K562 (cell line): ENCODE results near the gene KLK3. TPM values are rescaled to one million over a fixed set of nuclear protein-coding genes. Genes with fewer than 3 reads are reported as not detected.

Source experiments
- C11orf30 ChIP-seq: fragments of 450-650 bp; IDR thresholded peaks from 2 replicates; pipeline ENCODE4 v1.6.1; 2016; ENCODE audit warnings: low read depth, mild to moderate bottlenecking
- PML ChIP-seq: IDR thresholded peaks from 2 replicates; pipeline ENCODE4 v1.6.1; 2012; ENCODE audit warnings: low read length, inconsistent platforms
- polyA plus RNA-seq, 8 experiments: library from polyadenylated mRNA; depleted of rRNA in 4 of 8; stranded (reverse) in 5 of 8; unstranded in 3 of 8; fragments of >200 nt; fragmentation: Nextera tagmentation in 2 of 8; fragmentation: Illumina TruSeq in 1 of 8; extraction: Ambion mirVana in 2 of 8; extraction: Trizol in 1 of 8; gene quantifications; 2 replicates each; pipeline versions ENCODE4 v1.2.1 to v1.2.3, GENCODE V29; 2011 to 2014; ENCODE audit warnings: inconsistent platforms in 1 of 8, missing spikeins in 1 of 8
- total RNA-seq, 7 experiments: library from RNA; depleted of rRNA in 6 of 7; stranded (reverse); fragments of >200 nt in 6 of 7; fragmentation: Illumina TruSeq in 2 of 7; extraction: Trizol in 2 of 7; gene quantifications; 2 replicates each; pipeline versions ENCODE4 v1.2.1 to v1.2.3, GENCODE V29; 2011 to 2021; ENCODE audit warnings: low replicate concordance in 1 of 7

Gene KLK3
- total and polyA plus RNA-seq, 9 of the 15 experiments (the other 6 are each of a cell fraction or from before 2014, with no cell fraction given): not detected

DNA sequence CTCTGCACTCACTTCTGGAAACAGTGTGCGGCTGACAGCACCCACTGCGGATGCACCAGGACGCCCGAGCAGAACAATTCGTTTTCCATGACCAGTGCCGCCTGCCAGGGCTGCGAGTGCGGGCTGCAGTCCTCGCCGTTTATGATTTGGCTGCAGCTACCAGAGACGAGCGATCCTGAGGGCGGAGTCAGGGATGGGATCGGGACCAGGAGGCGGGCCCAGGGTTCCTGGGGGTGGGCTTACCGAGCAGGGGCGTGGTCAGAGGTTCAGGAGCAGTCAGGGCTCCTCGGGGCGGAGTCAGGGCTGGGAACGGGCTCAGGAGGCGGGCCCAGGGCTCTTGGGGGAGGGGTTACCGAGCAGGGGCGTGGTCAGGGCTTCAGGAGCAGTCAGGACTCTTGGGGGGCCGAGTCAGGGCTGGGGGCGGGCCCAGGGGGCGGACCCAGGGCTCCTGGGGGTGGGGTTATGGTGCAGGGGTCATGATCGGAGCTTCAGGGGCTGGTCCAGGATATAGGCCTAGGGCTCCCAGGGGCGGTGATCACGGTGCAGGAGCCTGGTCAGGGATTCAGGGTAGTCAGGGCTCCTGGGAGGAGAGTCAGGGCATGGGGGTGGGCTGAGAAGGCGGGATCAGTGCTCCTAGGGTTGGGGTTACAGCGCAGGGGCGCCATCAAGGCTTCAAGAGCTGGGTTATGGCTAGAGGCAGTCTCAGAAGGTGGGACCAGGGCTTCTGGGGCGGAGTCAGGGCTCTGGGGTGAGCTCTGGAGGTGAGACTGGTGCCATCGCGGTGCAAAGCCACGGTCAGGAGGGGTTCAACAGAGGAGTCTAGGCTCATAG is 54.7 kb downstream of the KLK3 start (continued):
- no peak for TF ChIP-seq PML
- no peak for TF ChIP-seq C11orf30

Other genes with a start within 250 kb of the KLK3 start
Only the 7 nearest of the 19 such genes appear.
- not detected in 2 replicates for gene GPR32, start 84.5 kb upstream of the KLK3 start, total RNA-seq (2014; rRNA removed)
- gene GPR32, start 84.5 kb upstream of the KLK3 start, total RNA-seq (2014; rRNA removed; fragmentation: Illumina TruSeq; extraction: Trizol): not detected in 2 replicates
- not detected in 2 replicates for gene GPR32, start 84.5 kb upstream of the KLK3 start, total RNA-seq (2015; rRNA removed; fragmentation: Illumina TruSeq; extraction: Trizol)
- 0.18 TPM in 1 of 2 replicates, not detected in the other for gene GPR32, start 84.5 kb upstream of the KLK3 start, total RNA-seq (2021)
- gene GPR32, start 84.5 kb upstream of the KLK3 start, polyA plus RNA-seq (2011; rRNA removed): not detected in 2 replicates
- gene GPR32, start 84.5 kb upstream of the KLK3 start, polyA plus RNA-seq (2014; fragmentation: Illumina TruSeq; extraction: Trizol): not detected in 2 replicates
- gene GPR32, start 84.5 kb upstream of the KLK3 start, polyA plus RNA-seq (2014; fragmentation: Nextera tagmentation; extraction: Ambion mirVana): not detected
- gene GPR32, start 84.5 kb upstream of the KLK3 start, polyA plus RNA-seq (2014; rRNA removed): not detected in 2 replicates
- not detected in 2 replicates for gene ACP4, start 64.5 kb upstream of the KLK3 start, total RNA-seq (2014; rRNA removed)
- not detected in 2 replicates for gene ACP4, start 64.5 kb upstream of the KLK3 start, total RNA-seq (2014; rRNA removed; fragmentation: Illumina TruSeq; extraction: Trizol)
- not detected in 2 replicates for gene ACP4, start 64.5 kb upstream of the KLK3 start, total RNA-seq (2015; rRNA removed; fragmentation: Illumina TruSeq; extraction: Trizol)
- gene ACP4, start 64.5 kb upstream of the KLK3 start, total RNA-seq (2021): not detected in 2 replicates
- not detected in 2 replicates for gene ACP4, start 64.5 kb upstream of the KLK3 start, polyA plus RNA-seq (2011; rRNA removed)
- not detected in 2 replicates for gene ACP4, start 64.5 kb upstream of the KLK3 start, polyA plus RNA-seq (2014; fragmentation: Illumina TruSeq; extraction: Trizol)
- not detected for gene ACP4, start 64.5 kb upstream of the KLK3 start, polyA plus RNA-seq (2014; fragmentation: Nextera tagmentation; extraction: Ambion mirVana)
- not detected in 2 replicates for gene ACP4, start 64.5 kb upstream of the KLK3 start, polyA plus RNA-seq (2014; rRNA removed)
- 1.2 and 3.1 TPM in 2 replicates for gene KLK1, start 31.1 kb upstream of the KLK3 start, total RNA-seq (2014; rRNA removed)
- gene KLK1, start 31.1 kb upstream of the KLK3 start, total RNA-seq (2014; rRNA removed; fragmentation: Illumina TruSeq; extraction: Trizol): 1.5 TPM in 2 replicates
- 0.87 and 1.3 TPM in 2 replicates for gene KLK1, start 31.1 kb upstream of the KLK3 start, total RNA-seq (2015; rRNA removed; fragmentation: Illumina TruSeq; extraction: Trizol)
- 9.3 and 11.7 TPM in 2 replicates for gene KLK1, start 31.1 kb upstream of the KLK3 start, total RNA-seq (2021)
- gene KLK1, start 31.1 kb upstream of the KLK3 start, polyA plus RNA-seq (2011; rRNA removed): 9.6 and 13.5 TPM in 2 replicates
- 14.3 and 15.4 TPM in 2 replicates for gene KLK1, start 31.1 kb upstream of the KLK3 start, polyA plus RNA-seq (2014; fragmentation: Illumina TruSeq; extraction: Trizol)
- gene KLK1, start 31.1 kb upstream of the KLK3 start, polyA plus RNA-seq (2014; fragmentation: Nextera tagmentation; extraction: Ambion mirVana): 10 to 100 TPM in 1 of 2 experiments, 1 to 10 TPM in 1; 9.1 to 10.3 TPM
- 5.3 and 9.8 TPM in 2 replicates for gene KLK1, start 31.1 kb upstream of the KLK3 start, polyA plus RNA-seq (2014; rRNA removed)
- gene KLK15, start 21.3 kb upstream of the KLK3 start, total RNA-seq (2014; rRNA removed): not detected in 2 replicates
- gene KLK15, start 21.3 kb upstream of the KLK3 start, total RNA-seq (2014; rRNA removed; fragmentation: Illumina TruSeq; extraction: Trizol): not detected in 2 replicates
- gene KLK15, start 21.3 kb upstream of the KLK3 start, total RNA-seq (2015; rRNA removed; fragmentation: Illumina TruSeq; extraction: Trizol): not detected in 2 replicates
- not detected in 2 replicates for gene KLK15, start 21.3 kb upstream of the KLK3 start, total RNA-seq (2021)
- gene KLK15, start 21.3 kb upstream of the KLK3 start, polyA plus RNA-seq (2011; rRNA removed): not detected in 2 replicates
- gene KLK15, start 21.3 kb upstream of the KLK3 start, polyA plus RNA-seq (2014; fragmentation: Illumina TruSeq; extraction: Trizol): not detected in 2 replicates
- not detected for gene KLK15, start 21.3 kb upstream of the KLK3 start, polyA plus RNA-seq (2014; fragmentation: Nextera tagmentation; extraction: Ambion mirVana)
- gene KLK15, start 21.3 kb upstream of the KLK3 start, polyA plus RNA-seq (2014; rRNA removed): not detected in 2 replicates
- gene KLK2, start 18.5 kb downstream of the KLK3 start, total RNA-seq (2014; rRNA removed): not detected in 2 replicates
- 0.47 TPM in 1 of 2 replicates, not detected in the other for gene KLK2, start 18.5 kb downstream of the KLK3 start, total RNA-seq (2014; rRNA removed; fragmentation: Illumina TruSeq; extraction: Trizol)
- gene KLK2, start 18.5 kb downstream of the KLK3 start, total RNA-seq (2015; rRNA removed; fragmentation: Illumina TruSeq; extraction: Trizol): 0.18 and 0.38 TPM in 2 replicates
- 0.24 and 0.74 TPM in 2 replicates for gene KLK2, start 18.5 kb downstream of the KLK3 start, total RNA-seq (2021)
- 0.31 and 0.39 TPM in 2 replicates for gene KLK2, start 18.5 kb downstream of the KLK3 start, polyA plus RNA-seq (2011; rRNA removed)
- 0.25 and 0.69 TPM in 2 replicates for gene KLK2, start 18.5 kb downstream of the KLK3 start, polyA plus RNA-seq (2014; fragmentation: Illumina TruSeq; extraction: Trizol)
- gene KLK2, start 18.5 kb downstream of the KLK3 start, polyA plus RNA-seq (2014; fragmentation: Nextera tagmentation; extraction: Ambion mirVana): under 1 TPM; 0.11 to 0.22 TPM
- gene KLK2, start 18.5 kb downstream of the KLK3 start, polyA plus RNA-seq (2014; rRNA removed): 0.11 and 0.46 TPM in 2 replicates
- not detected in 2 replicates for gene KLK4, start 56.5 kb downstream of the KLK3 start, total RNA-seq (2014; rRNA removed)
- gene KLK4, start 56.5 kb downstream of the KLK3 start, total RNA-seq (2014; rRNA removed; fragmentation: Illumina TruSeq; extraction: Trizol): not detected in 2 replicates
- not detected in 2 replicates for gene KLK4, start 56.5 kb downstream of the KLK3 start, total RNA-seq (2015; rRNA removed; fragmentation: Illumina TruSeq; extraction: Trizol)
- not detected in 2 replicates for gene KLK4, start 56.5 kb downstream of the KLK3 start, total RNA-seq (2021)
- gene KLK4, start 56.5 kb downstream of the KLK3 start, polyA plus RNA-seq (2011; rRNA removed): not detected in 2 replicates
- not detected in 2 replicates for gene KLK4, start 56.5 kb downstream of the KLK3 start, polyA plus RNA-seq (2014; fragmentation: Illumina TruSeq; extraction: Trizol)
- gene KLK4, start 56.5 kb downstream of the KLK3 start, polyA plus RNA-seq (2014; fragmentation: Nextera tagmentation; extraction: Ambion mirVana): not detected
- not detected in 2 replicates for gene KLK4, start 56.5 kb downstream of the KLK3 start, polyA plus RNA-seq (2014; rRNA removed)
- gene KLK5, start 98.1 kb downstream of the KLK3 start, total RNA-seq (2014; rRNA removed): not detected in 2 replicates
- not detected in 2 replicates for gene KLK5, start 98.1 kb downstream of the KLK3 start, total RNA-seq (2014; rRNA removed; fragmentation: Illumina TruSeq; extraction: Trizol)
- gene KLK5, start 98.1 kb downstream of the KLK3 start, total RNA-seq (2015; rRNA removed; fragmentation: Illumina TruSeq; extraction: Trizol): not detected in 2 replicates
- not detected in 2 replicates for gene KLK5, start 98.1 kb downstream of the KLK3 start, total RNA-seq (2021)
- not detected in 2 replicates for gene KLK5, start 98.1 kb downstream of the KLK3 start, polyA plus RNA-seq (2011; rRNA removed)
- not detected in 2 replicates for gene KLK5, start 98.1 kb downstream of the KLK3 start, polyA plus RNA-seq (2014; fragmentation: Illumina TruSeq; extraction: Trizol)
- not detected for gene KLK5, start 98.1 kb downstream of the KLK3 start, polyA plus RNA-seq (2014; fragmentation: Nextera tagmentation; extraction: Ambion mirVana)
- gene KLK5, start 98.1 kb downstream of the KLK3 start, polyA plus RNA-seq (2014; rRNA removed): not detected in 2 replicates